IPS-18a (cell line): ENCODE measurements around the gene PHACTR1.
"Not testable (repeated sequence)": the region's sequence is repeated elsewhere in the genome, so short reads cannot be mapped to it uniquely, and the experiment has no call there.

ENCODE experiments used
- H3K27ac ChIP-seq: one replicate; pipeline ENCODE4 v1.5.1; 2013; ENCODE audit warnings: low read length
- H3K27me3 ChIP-seq: one replicate; pipeline ENCODE4 v1.6.1; 2013; ENCODE audit warnings: mild to moderate bottlenecking, low read length; ENCODE audit not compliant: control insufficient read depth, insufficient read depth
- H3K36me3 ChIP-seq: one replicate; pipeline ENCODE4 v1.6.1; 2013; ENCODE audit warnings: low read depth, low read length; ENCODE audit not compliant: control insufficient read depth
- H3K4me1 ChIP-seq: one replicate; pipeline ENCODE4 v1.6.1; 2013; ENCODE audit warnings: low read depth, low read length; ENCODE audit not compliant: control insufficient read depth
- H3K4me3 ChIP-seq: one replicate; pipeline ENCODE4 v1.5.1; 2013; ENCODE audit warnings: low read length
- H3K9ac ChIP-seq: one replicate; pipeline ENCODE4 v1.6.1; 2013; ENCODE audit warnings: mild to moderate bottlenecking, low read length, moderate library complexity
- H3K9me3 ChIP-seq: one replicate; pipeline ENCODE4 v1.6.1; 2013; ENCODE audit warnings: low read depth, low read length; ENCODE audit not compliant: control insufficient read depth

Gene PHACTR1

GRCh38 chr6:12749531-12750379 lies 33.2 kb downstream of the PHACTR1 start:
- Histone ChIP-seq H3K36me3 (no peaks in the 10 kb centered on the region), H3K9me3 (peaks cover 6% of the 10 kb centered on the region), H3K4me1 (peaks cover 16% of the 10 kb centered on the region), H3K27me3 (peaks cover 34% of the 10 kb centered on the region), H3K27ac (no peak overlapping the region), H3K4me3 (peak overlapping the region; percentile 92), H3K9ac (peak overlapping the region; percentile 36)

GRCh38 chr6:12750416-12750815 lies 33.8 kb downstream of the PHACTR1 start:
- Histone ChIP-seq H3K4me3 (peak overlapping the region; percentile 92), H3K9me3 (no peaks in the 10 kb centered on the region), H3K36me3 (no peaks in the 10 kb centered on the region), H3K4me1 (peaks cover 16% of the 10 kb centered on the region), H3K27me3 (peaks cover 34% of the 10 kb centered on the region), H3K9ac (peak overlapping the region; percentile 36), H3K27ac (no peak overlapping the region)

- no peak overlapping the region for H3K4me3 ChIP-seq
- H3K27me3 ChIP-seq: peaks cover 33% of the 10 kb centered on the region
- no peaks in the 10 kb centered on the region for H3K36me3 ChIP-seq
- H3K9me3 ChIP-seq: no peaks in the 10 kb centered on the region
- no peak overlapping the region for H3K9ac ChIP-seq
- no peak overlapping the region for H3K27ac ChIP-seq
- peaks cover 16% of the 10 kb centered on the region for H3K4me1 ChIP-seq
Observed at GRCh38 chr6:12751694-12752325, 35.2 kb downstream of the PHACTR1 start.

- H3K9ac ChIP-seq: no peak overlapping the region
- H3K27me3 ChIP-seq: peaks cover 24% of the 10 kb centered on the region
- H3K9me3 ChIP-seq: no peaks in the 10 kb centered on the region
- no peak overlapping the region for H3K4me3 ChIP-seq
- no peaks in the 10 kb centered on the region for H3K36me3 ChIP-seq
- H3K4me1 ChIP-seq: peaks cover 11% of the 10 kb centered on the region
- no peak overlapping the region for H3K27ac ChIP-seq
Observed at GRCh38 chr6:12753036-12753435, 36.5 kb downstream of the PHACTR1 start.

GRCh38 chr6:12760226-12760625 lies 43.7 kb downstream of the PHACTR1 start:
- no peak overlapping the region for H3K27ac ChIP-seq
- H3K4me1 ChIP-seq: no peaks in the 10 kb centered on the region
- no peaks in the 10 kb centered on the region for H3K9me3 ChIP-seq
- no peak overlapping the region for H3K4me3 ChIP-seq
- no peaks in the 10 kb centered on the region for H3K27me3 ChIP-seq
- H3K9ac ChIP-seq: no peak overlapping the region
- H3K36me3 ChIP-seq: no peaks in the 10 kb centered on the region

- H3K27me3 ChIP-seq: no peaks in the 10 kb centered on the region
- no peaks in the 10 kb centered on the region for H3K36me3 ChIP-seq
- no peak overlapping the region for H3K27ac ChIP-seq
- H3K4me3 ChIP-seq: no peak overlapping the region
- no peaks in the 10 kb centered on the region for H3K4me1 ChIP-seq
- no peaks in the 10 kb centered on the region for H3K9me3 ChIP-seq
- H3K9ac ChIP-seq: no peak overlapping the region
Observed at GRCh38 chr6:12760911-12761310, 44.3 kb downstream of the PHACTR1 start.

- H3K9me3 ChIP-seq: no peaks in the 10 kb centered on the region
- no peak overlapping the region for H3K27ac ChIP-seq
- no peaks in the 10 kb centered on the region for H3K4me1 ChIP-seq
- H3K27me3 ChIP-seq: no peaks in the 10 kb centered on the region
- H3K4me3 ChIP-seq: no peak overlapping the region
- no peak overlapping the region for H3K9ac ChIP-seq
- H3K36me3 ChIP-seq: no peaks in the 10 kb centered on the region
Observed at GRCh38 chr6:12761376-12762115, 45.0 kb downstream of the PHACTR1 start.

GRCh38 chr6:12762731-12763434 lies 46.3 kb downstream of the PHACTR1 start:
- not testable (repeated sequence) for H3K27ac ChIP-seq, H3K4me3 ChIP-seq, H3K9ac ChIP-seq, H3K36me3 ChIP-seq, H3K4me1 ChIP-seq, H3K9me3 ChIP-seq, H3K27me3 ChIP-seq

GRCh38 chr6:12766365-12766764 lies 49.8 kb downstream of the PHACTR1 start:
- no peak overlapping the region for H3K4me3 ChIP-seq
- H3K27ac ChIP-seq: no peak overlapping the region
- no peak overlapping the region for H3K9ac ChIP-seq
- no peaks in the 10 kb centered on the region for H3K27me3 ChIP-seq
- H3K36me3 ChIP-seq: no peaks in the 10 kb centered on the region
- H3K9me3 ChIP-seq: no peaks in the 10 kb centered on the region
- no peaks in the 10 kb centered on the region for H3K4me1 ChIP-seq

- Histone ChIP-seq H3K9me3 (no peaks in the 10 kb centered on the region), H3K36me3 (no peaks in the 10 kb centered on the region), H3K27me3 (no peaks in the 10 kb centered on the region), H3K4me3 (no peak overlapping the region), H3K27ac (no peak overlapping the region), H3K4me1 (no peaks in the 10 kb centered on the region), H3K9ac (no peak overlapping the region)
Observed at GRCh38 chr6:12767016-12767415, 50.4 kb downstream of the PHACTR1 start.

GRCh38 chr6:12769556-12770256 lies 53.1 kb downstream of the PHACTR1 start:
- Histone ChIP-seq H3K9ac (no peak overlapping the region), H3K27me3 (no peaks in the 10 kb centered on the region), H3K4me1 (no peaks in the 10 kb centered on the region), H3K9me3 (no peaks in the 10 kb centered on the region), H3K27ac (no peak overlapping the region), H3K36me3 (no peaks in the 10 kb centered on the region), H3K4me3 (no peak overlapping the region)
